CD4-positive, alpha-beta memory T cell (primary cell): ENCODE data around the gene PHF8. TPM values are rescaled to one million over a fixed set of nuclear protein-coding genes. Genes with fewer than 3 reads are reported as not detected.

Experiments
- CTCF ChIA-PET: fragments of 350-600 bp; sonication (Branson Sonifier 250); formaldehyde crosslinking; loops from one replicate; lab custom pipeline; 2021; ENCODE audit warnings: inconsistent platforms; ENCODE audit not compliant: partially characterized antibody; lab: Charles Lee
- POLR2A ChIA-PET: fragments of 350-600 bp; sonication (Branson Sonifier 250); formaldehyde crosslinking; loops from one replicate; lab custom pipeline; 2021; ENCODE audit not compliant: partially characterized antibody; lab: Charles Lee
- DNase-seq, 5 donors: peaks; one replicate each; pipeline versions ENCODE4 v3.0.0 to v3.0.0-alpha.2; 2020 to 2022; ENCODE audit warnings: mixed read lengths in 1 of 5
- H3K27ac ChIP-seq: one replicate; pipeline ENCODE4 v1.7.0; 2013; ENCODE audit warnings: low read depth, low read length
- H3K27me3 ChIP-seq: 2 replicates; pipeline ENCODE4 v1.7.0; 2013; ENCODE audit warnings: mild to moderate bottlenecking, low read length, moderate library complexity; ENCODE audit not compliant: insufficient read depth
- H3K36me3 ChIP-seq: 2 replicates; pipeline ENCODE4 v1.7.0; 2013; ENCODE audit warnings: mild to moderate bottlenecking, low read length, moderate library complexity; ENCODE audit not compliant: insufficient read depth
- H3K4me1 ChIP-seq: 2 replicates; pipeline ENCODE4 v1.7.0; 2013; ENCODE audit warnings: mild to moderate bottlenecking, low read length, moderate library complexity; ENCODE audit not compliant: insufficient read depth
- H3K4me3 ChIP-seq, 2 donors: one replicate each; pipeline ENCODE4 v1.7.0; 2013; ENCODE audit warnings: low read length in 2 of 2, mild to moderate bottlenecking in 1 of 2
- H3K9me3 ChIP-seq, 2 donors: one replicate each; pipeline ENCODE4 v1.7.0; 2013; ENCODE audit warnings: low read length in 2 of 2, control low read depth in 1 of 2; ENCODE audit not compliant: control insufficient read depth in 1 of 2
- H3K27ac Mint-ChIP-seq, 7 donors: one replicate each; pipeline ENCODE4 v1.8.0; 2020 to 2021; ENCODE audit warnings: mixed read lengths in 7 of 7, mild to moderate bottlenecking in 6 of 7, inconsistent platforms in 3 of 7, moderate library complexity in 3 of 7
- H3K27me3 Mint-ChIP-seq, 2 donors: one replicate each; pipeline ENCODE4 v1.8.0; 2020 to 2021; ENCODE audit warnings: mixed read lengths in 2 of 2
- H3K36me3 Mint-ChIP-seq, 2 donors: one replicate each; pipeline ENCODE4 v1.8.0; 2020 to 2021; ENCODE audit warnings: mixed read lengths in 2 of 2, inconsistent platforms in 1 of 2, mild to moderate bottlenecking in 1 of 2
- H3K4me1 Mint-ChIP-seq, 4 donors: one replicate each; pipeline ENCODE4 v1.8.0; 2020 to 2021; ENCODE audit warnings: mixed read lengths in 4 of 4, mild to moderate bottlenecking in 1 of 4
- H3K4me3 Mint-ChIP-seq, 8 donors: one replicate each; pipeline ENCODE4 v1.8.0; 2020 to 2021; ENCODE audit warnings: mixed read lengths in 8 of 8, mild to moderate bottlenecking in 7 of 8, moderate library complexity in 6 of 8, inconsistent platforms in 3 of 8
- H3K9me3 Mint-ChIP-seq, 8 donors: one replicate each; pipeline ENCODE4 v1.8.0; 2020 to 2021; ENCODE audit warnings: mixed read lengths in 8 of 8, mild to moderate bottlenecking in 5 of 8, inconsistent platforms in 3 of 8, moderate library complexity in 1 of 8
- intact Hi-C: fragments of 100-400 bp; cut with micrococcal nuclease; formaldehyde crosslinking; loops from one replicate; pipeline ENCODE4 v1.15.1; 2023
- polyA plus RNA-seq, 2 donors: library from polyadenylated mRNA; unstranded; fragments of 300-500 nt; fragmentation: Illumina TruSeq; gene quantifications; one replicate each; pipeline ENCODE4 v1.2.3, GENCODE V29; 2021
- total RNA-seq, 2 experiments: library from RNA; stranded (reverse); gene quantifications; one replicate each; pipeline ENCODE4 v1.2.3, GENCODE V29; 2021

Gene PHF8
- total and polyA plus RNA-seq, 4 experiments from 2014 or later, result 10.0 to 67.2 (median 43.1) TPM

DNA sequence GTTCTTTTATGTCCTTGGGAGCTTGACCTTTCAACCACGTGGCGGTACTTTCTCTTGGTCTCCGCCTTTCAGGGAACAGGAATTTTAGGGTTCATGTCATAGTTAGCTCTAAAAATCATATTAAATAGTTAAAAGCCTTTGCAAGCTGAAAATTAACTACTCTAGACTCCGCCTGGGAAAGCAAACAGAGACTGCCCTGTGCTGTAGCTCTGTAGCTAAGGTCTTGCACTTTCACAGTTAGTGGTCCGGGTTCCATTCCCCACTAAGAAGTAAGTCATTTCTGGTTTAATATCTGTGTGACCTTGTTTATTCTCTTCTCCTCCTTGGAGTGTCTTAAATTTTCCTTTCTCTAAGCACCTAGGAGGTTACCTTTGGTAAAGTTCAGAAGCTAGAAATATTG, 118.2 kb downstream of the PHF8 start:
- Histone ChIP-seq H3K36me3 (no peaks in the 10 kb centered on the region), H3K27me3 (no peaks in the 10 kb centered on the region), H3K4me1 (no peaks in the 10 kb centered on the region), H3K27ac (no peak overlapping the region), H3K9me3 (no peaks in the 10 kb centered on the region), H3K4me3 (no peak overlapping the region)
- no peak overlapping the region for H3K4me3 Mint-ChIP-seq
- POLR2A ChIA-PET, result no interaction called here
- H3K27ac Mint-ChIP-seq, result no peak overlapping the region
- no peaks in the 10 kb centered on the region for H3K9me3 Mint-ChIP-seq
- intact Hi-C loops, result no loop called here
- H3K27me3 Mint-ChIP-seq, result peaks cover 2 to 3% of the 10 kb centered on the region in 2 donors
- DNase-seq, result no peak
- peaks cover 0 to 2% (median 0%) of the 10 kb centered on the region in 4 donors for H3K4me1 Mint-ChIP-seq
- CTCF ChIA-PET, result no interaction called here
- no peaks in the 10 kb centered on the region for H3K36me3 Mint-ChIP-seq

DNA sequence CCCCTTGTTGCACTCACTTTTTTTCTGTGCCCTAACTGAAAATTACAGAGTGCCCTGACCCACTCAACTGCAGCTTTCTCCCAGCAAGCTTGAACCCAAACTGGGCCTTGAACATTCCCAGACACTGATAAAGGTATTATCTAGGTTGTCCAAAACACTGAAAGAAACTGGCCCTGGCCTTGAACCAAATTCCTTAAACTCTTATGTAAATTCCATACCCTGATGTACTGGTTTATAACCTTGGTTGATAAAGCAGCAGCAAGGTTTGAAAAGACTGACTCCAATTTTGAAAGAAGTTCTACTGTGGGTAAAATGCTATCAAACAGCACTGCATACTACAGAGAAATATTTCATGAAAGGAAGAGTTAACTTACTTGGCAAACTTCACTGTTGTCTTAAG, 125.6 kb downstream of the PHF8 start:
- CTCF ChIA-PET, result no interaction called here
- intact Hi-C loops, result no loop called here
- H3K4me1 Mint-ChIP-seq, result no peaks in the 10 kb centered on the region
- no peak overlapping the region for H3K27ac ChIP-seq
- peaks cover 2 to 3% of the 10 kb centered on the region in 2 donors for H3K27me3 Mint-ChIP-seq
- no peaks in the 10 kb centered on the region for H3K36me3 ChIP-seq
- H3K4me1 ChIP-seq, result no peaks in the 10 kb centered on the region
- H3K9me3 ChIP-seq, result no peaks in the 10 kb centered on the region
- no peak overlapping the region for H3K4me3 ChIP-seq
- H3K4me3 Mint-ChIP-seq, result no peak overlapping the region
- no peak for DNase-seq
- H3K27me3 ChIP-seq, result no peaks in the 10 kb centered on the region
- H3K36me3 Mint-ChIP-seq, result no peaks in the 10 kb centered on the region
- H3K9me3 Mint-ChIP-seq, result no peaks in the 10 kb centered on the region
- no peak overlapping the region for H3K27ac Mint-ChIP-seq
- POLR2A ChIA-PET, result no interaction called here

DNA sequence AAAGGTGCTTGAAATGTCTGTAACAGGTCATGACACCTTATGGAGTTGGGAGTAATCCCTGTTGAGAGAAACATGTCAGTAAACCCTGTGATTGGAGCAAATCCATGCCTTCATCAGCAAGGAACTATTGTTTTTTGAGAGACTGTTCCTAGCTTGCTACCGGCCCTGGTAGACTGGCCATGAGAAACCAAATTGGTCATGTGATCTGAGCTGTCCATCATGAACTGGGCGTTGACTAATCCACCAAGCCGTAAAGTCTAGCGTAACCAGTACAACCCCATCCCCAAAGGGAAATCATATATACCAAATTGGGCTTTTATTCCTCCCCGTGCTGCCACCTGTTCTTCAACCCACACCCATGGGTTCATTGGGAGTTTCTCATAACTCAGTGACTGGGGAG, 143.7 kb downstream of the PHF8 start:
- intact Hi-C loops, result no loop called here

DNA sequence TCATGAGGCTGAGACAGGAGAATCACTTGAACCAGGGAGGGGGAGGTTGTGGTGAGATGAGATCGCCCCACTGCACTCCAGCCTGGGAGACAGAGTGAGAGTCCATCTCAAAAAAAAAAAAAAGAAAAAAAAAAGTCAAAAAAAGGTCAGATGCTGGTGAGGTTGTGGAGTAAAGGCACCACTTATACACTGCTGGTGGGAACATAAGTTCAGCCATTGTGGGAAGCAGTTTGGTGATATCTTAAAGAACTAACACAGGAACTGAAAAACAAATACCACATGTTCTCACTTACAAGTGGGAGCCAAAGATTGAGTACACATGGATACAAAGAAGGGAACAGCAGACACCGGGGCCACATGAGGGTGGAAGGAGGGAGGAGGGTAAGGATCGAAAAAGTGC, 149.0 kb downstream of the PHF8 start:
- POLR2A ChIA-PET, result no interaction called here
- DNase-seq, result no peak
- no peaks in the 10 kb centered on the region for H3K9me3 ChIP-seq

More for the DNA sequence above, 143.7 kb downstream of the PHF8 start:
- ChIA-PET POLR2A (no interaction called here), CTCF (no interaction called here)
- Histone ChIP-seq H3K4me1 (no peaks in the 10 kb centered on the region), H3K9me3 (no peaks in the 10 kb centered on the region), H3K4me3 (no peak overlapping the region), H3K27me3 (no peaks in the 10 kb centered on the region), H3K36me3 (no peaks in the 10 kb centered on the region), H3K27ac (no peak overlapping the region)
- no peak for DNase-seq
- no peaks in the 10 kb centered on the region for H3K36me3 Mint-ChIP-seq
- H3K4me3 Mint-ChIP-seq, result no peak overlapping the region
- H3K27me3 Mint-ChIP-seq, result peaks cover 0 to 2% of the 10 kb centered on the region in 2 donors
- no peaks in the 10 kb centered on the region for H3K4me1 Mint-ChIP-seq
- no peaks in the 10 kb centered on the region for H3K9me3 Mint-ChIP-seq
- no peak overlapping the region for H3K27ac Mint-ChIP-seq

More for the DNA sequence above, 149.0 kb downstream of the PHF8 start:
- H3K4me3 ChIP-seq, result no peak overlapping the region
- no peaks in the 10 kb centered on the region for H3K4me1 ChIP-seq
- no peak overlapping the region for H3K27ac Mint-ChIP-seq
- H3K4me3 Mint-ChIP-seq, result no peak overlapping the region
- CTCF ChIA-PET, result no interaction called here
- H3K27me3 Mint-ChIP-seq, result peaks cover 0 to 1% of the 10 kb centered on the region in 2 donors
- no peaks in the 10 kb centered on the region for H3K4me1 Mint-ChIP-seq
- no peaks in the 10 kb centered on the region for H3K36me3 Mint-ChIP-seq
- no peaks in the 10 kb centered on the region for H3K36me3 ChIP-seq
- intact Hi-C loops, result no loop called here
- H3K27me3 ChIP-seq, result no peaks in the 10 kb centered on the region
- peaks cover 0 to 3% (median 0%) of the 10 kb centered on the region in 8 donors for H3K9me3 Mint-ChIP-seq
- H3K27ac ChIP-seq, result no peak overlapping the region

Other genes with a start within 250 kb of the PHF8 start
- 10 to 100 TPM; 17.6 to 21.1 TPM for gene FAM120C, start 138.8 kb upstream of the PHF8 start, total RNA-seq
- 1 to 10 TPM; 4.0 to 5.3 TPM for gene FAM120C, start 138.8 kb upstream of the PHF8 start, polyA plus RNA-seq